Right cardiac atrium (tissue), 5 donors: Measurements from ENCODE around the gene BPIFB3. TPM values are rescaled to one million over a fixed set of nuclear protein-coding genes. Genes with fewer than 3 reads are reported as not detected.

Experiments
- ATAC-seq, 2 donors: fragments of 200-7000 bp; cut with Tn5 transposase; one replicate each; pipeline versions ENCODE4 v1.8.0 to v1.9.1; 2020; ENCODE audit warnings: moderate library complexity in 2 of 2, mild to moderate bottlenecking in 1 of 2
- DNase-seq, 3 donors: peaks; one replicate each; pipeline ENCODE4 v3.0.0-alpha.2; 2020
- H3K27ac ChIP-seq: one replicate; pipeline ENCODE4 v1.5.1; 2013; ENCODE audit warnings: mild to moderate bottlenecking, low read length, control low read depth, moderate library complexity
- H3K27me3 ChIP-seq: one replicate; pipeline ENCODE4 v1.6.1; 2013; ENCODE audit not compliant: control insufficient read depth, insufficient read depth
- H3K4me1 ChIP-seq: one replicate; pipeline ENCODE4 v1.6.1; 2013; ENCODE audit warnings: low read length; ENCODE audit not compliant: control insufficient read depth, insufficient read depth
- H3K4me3 ChIP-seq: one replicate; pipeline ENCODE4 v1.5.1; 2013; ENCODE audit warnings: low read length, control low read depth
- H3K9me3 ChIP-seq: one replicate; pipeline ENCODE4 v1.6.1; 2013; ENCODE audit warnings: low read length; ENCODE audit not compliant: control insufficient read depth
- WGBS: extraction: QIAGEN DNeasy Blood & Tissue Kit; methylation state at CpG from one replicate; pipeline ENCODE4 v1.1.7; 2013; 5-methylcytosine and 5-hydroxymethylcytosine counted together
- intact Hi-C, 4 donors: fragments of 100-400 bp; cut with DNase I; formaldehyde crosslinking; loops; one replicate each; pipeline versions ENCODE4 v1.11.0 to v1.14.0; 2022 to 2023
- polyA plus RNA-seq: library from polyadenylated mRNA; stranded (reverse); fragments of 200-250 nt; gene quantifications from one replicate; pipeline ENCODE4 v1.2.3, GENCODE V29; 2013
- total RNA-seq, 4 donors: library from RNA; stranded (reverse); fragmentation: NEBNext Ultra II Directional; extraction: Animal tissue kit (Norgen Biotek cat#: 25700); gene quantifications; one replicate each; pipeline ENCODE4 v1.2.1, GENCODE V29; 2021
- donor health status: healthy with polysubstance abuse.
- donor health status: DM: no; HTN: yes; CAD: no.
- donor health status: DM: no; HTN: no; CAD: no.
- donor health status: DM: no; HTN: yes; CAD: no; lungs with severe emphysema.
- donor health status: DM: yes; HTN: yes; CAD: no.

BPIFB3 gene
- total and polyA plus RNA-seq, 5 donors: not detected

DNA sequence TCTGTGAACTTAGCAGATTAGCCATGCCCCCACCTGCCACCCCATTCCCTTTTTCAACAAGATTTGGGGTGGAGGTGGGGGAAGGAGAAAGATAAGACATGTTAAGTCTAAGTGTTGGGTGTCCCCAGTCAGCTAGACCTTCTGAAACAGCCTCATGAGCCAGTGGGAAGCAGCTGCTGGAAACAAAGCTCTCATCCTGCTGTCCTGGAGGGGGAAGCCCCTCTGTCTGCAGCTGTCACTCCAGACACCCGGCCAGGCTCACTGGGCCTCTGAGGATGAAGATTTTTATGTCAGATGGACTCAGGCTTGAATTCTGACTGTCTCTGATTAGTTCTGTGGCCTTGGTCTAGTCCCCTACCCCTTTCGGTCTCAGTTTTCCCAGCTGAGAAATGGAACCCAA is 1.1 kb downstream of the BPIFB3 start:
- WGBS: 77% methylated on average over 2 of the region's 2 CpGs
- H3K4me3 ChIP-seq: no peak overlapping the region
- no peak overlapping the region for H3K27ac ChIP-seq
- DNase-seq (no peak), ATAC-seq (no peak)
- H3K9me3 ChIP-seq: no peaks in the 10 kb centered on the region
- H3K27me3 ChIP-seq: no peaks in the 10 kb centered on the region
- H3K4me1 ChIP-seq: no peaks in the 10 kb centered on the region
- intact Hi-C loops: no loop called here

DNA sequence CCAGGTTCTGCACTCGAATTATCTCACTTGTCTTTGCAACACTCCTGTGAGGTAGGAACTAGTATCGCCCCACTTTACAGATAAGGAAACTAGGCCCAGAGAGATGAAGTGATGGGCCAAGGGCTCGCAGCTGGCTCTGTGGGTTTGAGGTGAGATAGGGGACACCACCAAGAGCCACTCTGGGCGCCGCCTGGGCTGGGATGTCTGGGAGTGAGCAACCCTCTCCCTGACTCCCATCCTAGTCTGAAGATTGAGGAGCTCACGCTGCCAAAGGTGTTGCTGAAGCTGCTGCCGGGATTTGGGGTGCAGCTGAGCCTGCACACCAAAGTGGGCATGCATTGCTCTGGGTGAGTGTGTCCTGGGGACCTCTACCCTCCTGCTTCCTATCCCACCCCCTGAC is 5.4 kb downstream of the BPIFB3 start:
- no peak for ATAC-seq
- no peak overlapping the region for H3K27ac ChIP-seq
- H3K27me3 ChIP-seq: no peaks in the 10 kb centered on the region
- no peak overlapping the region for H3K4me3 ChIP-seq
- DNase-seq: no peak
- H3K4me1 ChIP-seq: no peaks in the 10 kb centered on the region
- intact Hi-C loops: no loop called here
- 69% methylated on average over 7 of the region's 7 CpGs for WGBS
- H3K9me3 ChIP-seq: no peaks in the 10 kb centered on the region

DNA sequence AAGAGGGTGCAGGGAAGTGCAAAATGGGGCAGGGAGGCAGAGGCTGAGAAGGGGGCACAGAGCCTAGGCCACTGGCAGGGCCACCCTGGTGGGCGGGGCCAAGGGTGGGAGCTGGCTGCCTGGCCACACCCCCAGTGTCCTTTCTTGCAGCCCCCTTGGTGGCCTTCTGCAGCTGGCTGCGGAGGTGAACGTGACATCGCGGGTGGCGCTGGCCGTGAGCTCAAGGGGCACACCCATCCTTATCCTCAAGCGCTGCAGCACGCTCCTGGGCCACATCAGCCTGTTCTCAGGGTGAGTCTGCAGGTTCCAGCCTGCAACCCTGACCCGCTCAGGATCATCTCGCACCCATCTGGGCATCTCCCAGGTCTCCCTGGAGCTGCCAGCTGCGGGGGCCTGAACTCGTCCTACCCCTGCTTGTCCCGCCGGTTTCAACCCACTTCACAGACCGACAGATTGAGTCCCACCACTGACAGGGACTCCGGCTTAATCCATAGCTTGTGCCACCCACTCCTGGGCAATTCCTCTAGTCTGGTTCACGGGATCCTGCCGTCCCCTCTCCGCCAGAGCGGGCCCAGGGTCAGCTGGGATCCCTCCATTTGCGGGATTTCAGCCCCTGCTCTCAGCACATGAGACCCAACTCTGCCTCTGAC is 6.2 kb downstream of the BPIFB3 start:
- 91% methylated on average over 22 of the region's 22 CpGs for WGBS
- Histone ChIP-seq H3K27ac (no peak overlapping the region), H3K4me3 (no peak overlapping the region), H3K4me1 (no peaks in the 10 kb centered on the region), H3K27me3 (no peaks in the 10 kb centered on the region), H3K9me3 (no peaks in the 10 kb centered on the region)
- intact Hi-C loops: no loop called here
- DNase-seq (no peak), ATAC-seq (no peak)

DNA sequence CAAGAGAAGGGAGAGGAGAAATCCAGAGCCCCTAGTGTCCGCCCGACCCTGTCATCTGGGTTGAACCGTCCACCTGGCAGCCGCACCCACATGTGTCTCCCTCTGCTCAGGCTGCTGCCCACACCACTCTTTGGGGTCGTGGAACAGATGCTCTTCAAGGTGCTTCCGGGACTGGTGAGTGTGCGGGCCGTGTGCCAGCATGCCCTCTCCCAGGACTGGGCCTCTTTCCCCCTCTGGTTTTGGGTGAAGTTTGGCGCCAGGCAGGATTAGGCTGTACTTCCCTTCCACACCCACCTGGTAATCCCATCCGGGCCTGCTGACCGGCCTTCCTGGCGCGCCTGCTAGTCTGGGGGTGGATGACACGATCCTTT is 7.9 kb downstream of the BPIFB3 start:
- intact Hi-C loops: no loop called here
- H3K27ac ChIP-seq: no peak overlapping the region
- H3K4me1 ChIP-seq: no peaks in the 10 kb centered on the region
- no peak for DNase-seq
- no peaks in the 10 kb centered on the region for H3K9me3 ChIP-seq
- 81% methylated on average over 14 of the region's 14 CpGs for WGBS
- H3K4me3 ChIP-seq: no peak overlapping the region
- ATAC-seq: no peak
- H3K27me3 ChIP-seq: no peaks in the 10 kb centered on the region

DNA sequence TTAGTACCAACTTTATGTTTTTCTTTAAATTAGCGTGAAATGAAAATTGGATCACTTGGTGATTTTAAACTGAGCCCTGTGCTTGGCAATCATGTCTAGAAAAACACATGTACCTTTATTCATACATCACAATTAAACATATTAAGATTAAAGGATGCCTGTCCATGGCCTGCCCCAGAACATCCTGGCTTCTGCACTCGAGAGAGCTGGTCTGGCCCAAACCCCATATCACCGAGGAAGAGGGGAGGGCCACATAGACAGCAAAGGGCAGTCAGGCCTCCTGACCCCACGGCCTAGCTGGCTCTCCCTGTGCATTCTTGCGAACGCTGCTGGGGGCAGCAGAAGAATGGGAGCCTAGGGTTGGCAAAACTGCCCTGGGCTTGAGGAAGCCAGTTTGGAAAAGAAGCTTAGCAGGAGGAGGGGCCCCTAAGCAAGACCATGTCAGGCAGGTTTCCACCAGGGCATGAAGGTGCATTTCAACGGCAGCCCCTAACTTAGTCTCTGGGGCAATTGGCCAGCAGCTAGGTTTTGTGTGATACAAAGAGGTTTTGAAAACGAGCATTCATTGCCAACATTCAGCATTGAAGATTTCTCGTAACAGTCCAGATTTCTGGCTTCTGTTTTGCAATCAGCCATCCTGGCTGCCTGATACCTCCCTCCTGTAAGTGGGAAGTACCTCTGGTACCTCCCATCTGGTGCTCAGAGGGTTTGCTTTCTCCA is 8.6 kb downstream of the BPIFB3 start:
- Histone ChIP-seq H3K4me3 (no peak overlapping the region), H3K4me1 (no peaks in the 10 kb centered on the region), H3K27ac (no peak overlapping the region), H3K27me3 (no peaks in the 10 kb centered on the region), H3K9me3 (no peaks in the 10 kb centered on the region)
- DNase-seq (no peak), ATAC-seq (no peak)
- whole genome bisulfite sequencing: 52% methylated on average over 9 of the region's 9 CpGs
- intact Hi-C loops: no loop called here

DNA sequence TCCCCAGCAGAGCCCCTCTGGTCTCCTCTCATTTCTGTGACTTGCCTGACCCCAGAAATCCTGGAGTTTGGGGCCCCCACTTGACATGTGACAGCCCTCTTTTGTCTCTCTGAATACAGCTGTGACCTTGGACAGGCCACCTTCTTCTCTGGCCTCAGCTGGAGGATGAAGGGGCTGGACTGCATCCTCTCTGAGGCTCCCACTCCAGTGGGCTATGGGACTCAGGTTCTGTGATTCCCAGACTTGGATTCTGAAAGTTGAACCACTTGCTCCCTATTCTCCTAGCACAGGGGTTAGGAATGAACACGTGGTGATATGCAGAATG is 9.1 kb downstream of the BPIFB3 start:
- H3K27ac ChIP-seq: no peak overlapping the region
- no peaks in the 10 kb centered on the region for H3K4me1 ChIP-seq
- intact Hi-C loops: no loop called here
- ATAC-seq: no peak
- H3K9me3 ChIP-seq: no peaks in the 10 kb centered on the region
- no peaks in the 10 kb centered on the region for H3K27me3 ChIP-seq
- no peak overlapping the region for H3K4me3 ChIP-seq
- DNase-seq: no peak
- 83% methylated on average over 1 of the region's 1 CpG for WGBS

DNA sequence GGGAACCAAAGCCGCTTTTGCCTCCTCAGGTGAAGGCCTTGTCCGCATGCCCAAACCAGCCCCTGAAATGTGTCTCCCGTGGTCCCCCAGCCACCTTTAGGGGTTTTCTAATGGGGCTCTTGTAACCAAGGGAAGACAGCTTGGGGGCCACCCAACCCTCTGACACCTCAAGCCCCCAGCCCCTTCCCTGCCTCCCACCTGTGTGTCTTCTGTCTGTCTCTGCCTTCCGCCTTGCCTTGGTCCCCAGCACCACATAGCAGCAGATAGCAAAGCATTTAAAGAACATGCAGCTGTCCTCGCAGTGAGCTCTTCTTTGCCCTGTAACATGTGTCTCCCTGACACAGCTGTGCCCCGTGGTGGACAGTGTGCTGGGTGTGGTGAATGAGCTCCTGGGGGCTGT is 9.6 kb downstream of the BPIFB3 start:
- H3K4me1 ChIP-seq: no peaks in the 10 kb centered on the region
- intact Hi-C loops: no loop called here
- no peaks in the 10 kb centered on the region for H3K9me3 ChIP-seq
- H3K27ac ChIP-seq: no peak overlapping the region
- H3K27me3 ChIP-seq: no peaks in the 10 kb centered on the region
- no peak overlapping the region for H3K4me3 ChIP-seq
- no peak for DNase-seq
- 90% methylated on average over 6 of the region's 6 CpGs for WGBS
- ATAC-seq: no peak

DNA sequence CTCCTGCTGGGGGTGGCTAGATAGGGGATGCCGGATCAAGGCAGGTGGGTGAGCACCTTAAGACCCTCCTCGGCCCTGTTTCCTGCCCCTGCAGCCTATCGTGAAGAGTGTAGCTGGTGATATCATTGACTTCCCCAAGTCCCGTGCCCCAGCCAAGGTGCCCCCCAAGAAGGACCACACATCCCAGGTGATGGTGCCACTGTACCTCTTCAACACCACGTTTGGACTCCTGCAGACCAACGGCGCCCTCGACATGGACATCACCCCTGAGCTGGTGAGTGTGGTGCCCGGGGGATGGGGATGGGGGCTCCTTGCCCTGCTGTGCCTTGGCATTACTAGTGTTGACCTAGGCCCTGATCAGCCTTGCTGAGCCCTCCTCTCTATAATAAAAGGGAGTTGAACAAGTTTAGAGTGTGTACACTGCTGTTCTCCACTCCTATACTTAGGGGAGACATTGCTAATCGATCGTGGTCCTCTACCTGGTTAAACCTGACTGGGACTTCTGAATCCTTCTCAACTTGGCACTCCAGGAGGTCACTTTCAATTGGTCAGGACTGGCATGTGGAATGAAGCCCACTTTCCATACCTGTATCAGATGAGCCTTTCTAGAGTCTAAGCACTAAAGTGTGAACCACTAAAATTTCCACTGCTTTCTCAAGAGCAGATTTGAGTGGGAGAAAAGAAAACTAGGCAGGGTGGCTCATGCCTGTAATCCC is 11.0 kb downstream of the BPIFB3 start:
- Histone ChIP-seq H3K9me3 (no peaks in the 10 kb centered on the region), H3K4me1 (no peaks in the 10 kb centered on the region), H3K27ac (no peak overlapping the region), H3K4me3 (no peak overlapping the region), H3K27me3 (no peaks in the 10 kb centered on the region)
- intact Hi-C loops: no loop called here
- DNase-seq (no peak), ATAC-seq (no peak)
- 91% methylated on average over 11 of the region's 11 CpGs for WGBS

DNA sequence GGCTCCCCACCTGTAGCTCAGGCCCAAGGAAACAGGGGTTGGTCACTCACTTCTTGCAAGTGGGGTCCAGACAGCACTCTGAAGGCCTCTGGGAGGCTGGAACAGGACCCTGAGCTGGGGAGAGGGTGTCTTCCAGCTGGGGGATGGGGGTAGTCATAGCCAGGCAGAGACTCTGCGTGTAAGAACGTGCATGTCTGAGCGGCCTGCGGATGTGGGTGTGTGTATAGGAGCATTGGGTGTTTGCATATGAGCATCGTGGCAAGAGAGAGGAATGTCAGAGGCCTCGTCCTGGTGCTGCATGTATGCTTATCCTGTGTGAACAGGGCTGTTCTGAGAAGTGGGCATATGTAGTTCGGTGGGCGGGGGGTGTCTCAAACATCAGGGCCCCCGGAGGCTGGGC is 12.1 kb downstream of the BPIFB3 start:
- DNase-seq: no peak
- no peak for ATAC-seq
- WGBS: 85% methylated on average over 9 of the region's 9 CpGs

DNA sequence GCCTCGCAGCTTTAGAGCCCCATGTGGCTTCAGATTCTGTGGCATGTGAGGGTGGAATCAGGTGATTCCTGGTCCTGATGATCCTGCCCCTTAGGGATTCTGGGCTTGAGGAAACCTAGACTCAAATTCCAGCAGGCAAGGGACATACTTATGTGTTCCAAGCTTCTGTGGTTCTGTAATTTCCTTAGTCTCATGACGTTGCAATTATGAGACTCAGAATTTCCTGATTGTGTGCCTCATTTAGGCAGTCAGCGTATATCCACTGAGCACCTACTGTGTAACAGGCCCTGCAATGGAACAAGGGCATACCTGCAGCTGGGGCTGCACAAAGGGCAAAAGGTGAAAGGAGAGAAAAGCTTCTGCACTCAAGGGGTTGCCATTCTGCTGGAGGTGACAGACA is 14.1 kb downstream of the BPIFB3 start:
- Histone ChIP-seq H3K27ac (no peak overlapping the region), H3K4me1 (no peaks in the 10 kb centered on the region), H3K9me3 (no peaks in the 10 kb centered on the region), H3K4me3 (no peak overlapping the region), H3K27me3 (no peaks in the 10 kb centered on the region)
- ATAC-seq: no peak
- DNase-seq: no peak
- intact Hi-C loops: no loop called here
- WGBS: 70% methylated on average over 3 of the region's 3 CpGs

More for the DNA sequence above, 12.1 kb downstream of the BPIFB3 start:
- intact Hi-C loops: no loop called here
- Histone ChIP-seq H3K4me3 (no peak overlapping the region), H3K4me1 (no peaks in the 10 kb centered on the region), H3K27ac (no peak overlapping the region), H3K9me3 (no peaks in the 10 kb centered on the region), H3K27me3 (no peaks in the 10 kb centered on the region)

DNA sequence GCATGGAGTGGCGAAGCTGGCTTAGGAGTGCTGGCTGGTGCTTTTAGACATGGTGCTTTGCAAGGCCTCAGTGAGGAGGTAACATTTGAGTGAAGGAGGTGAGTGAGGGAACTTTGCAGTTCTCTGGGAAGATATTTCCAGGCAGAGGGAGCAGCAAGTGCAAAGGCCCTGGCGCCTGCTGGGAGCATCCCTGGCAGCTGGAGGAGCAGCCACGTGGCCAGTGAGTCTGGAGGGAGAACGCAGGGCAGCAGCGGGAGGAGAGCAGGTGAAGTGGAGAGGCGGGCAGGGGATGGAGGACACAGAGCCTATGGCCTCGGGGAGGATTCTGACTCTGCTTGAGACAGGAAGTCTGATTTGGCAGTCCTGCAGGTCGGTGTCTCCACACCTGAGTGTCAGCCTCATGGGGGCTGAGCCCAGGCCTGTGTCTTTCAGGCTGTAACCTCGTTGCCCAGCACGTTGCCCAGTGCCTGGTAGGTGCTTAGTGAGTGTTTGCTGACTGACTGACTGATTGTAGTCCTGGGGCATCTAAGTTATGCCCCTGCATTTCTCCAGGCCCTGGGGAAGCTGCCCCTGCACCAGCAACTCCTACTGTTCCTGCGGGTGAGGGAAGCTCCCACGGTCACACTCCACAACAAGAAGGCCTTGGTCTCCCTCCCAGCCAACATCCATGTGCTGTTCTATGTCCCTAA is 14.7 kb downstream of the BPIFB3 start:
- Histone ChIP-seq H3K4me3 (no peak overlapping the region), H3K27ac (no peak overlapping the region), H3K9me3 (no peaks in the 10 kb centered on the region), H3K4me1 (no peaks in the 10 kb centered on the region), H3K27me3 (no peaks in the 10 kb centered on the region)
- no peak for ATAC-seq
- no peak for DNase-seq
- 76% methylated on average over 12 of the region's 12 CpGs for WGBS
- intact Hi-C loops: no loop called here
